Measurements from ENCODE around the gene SPATA2.

Gene SPATA2

DNA sequence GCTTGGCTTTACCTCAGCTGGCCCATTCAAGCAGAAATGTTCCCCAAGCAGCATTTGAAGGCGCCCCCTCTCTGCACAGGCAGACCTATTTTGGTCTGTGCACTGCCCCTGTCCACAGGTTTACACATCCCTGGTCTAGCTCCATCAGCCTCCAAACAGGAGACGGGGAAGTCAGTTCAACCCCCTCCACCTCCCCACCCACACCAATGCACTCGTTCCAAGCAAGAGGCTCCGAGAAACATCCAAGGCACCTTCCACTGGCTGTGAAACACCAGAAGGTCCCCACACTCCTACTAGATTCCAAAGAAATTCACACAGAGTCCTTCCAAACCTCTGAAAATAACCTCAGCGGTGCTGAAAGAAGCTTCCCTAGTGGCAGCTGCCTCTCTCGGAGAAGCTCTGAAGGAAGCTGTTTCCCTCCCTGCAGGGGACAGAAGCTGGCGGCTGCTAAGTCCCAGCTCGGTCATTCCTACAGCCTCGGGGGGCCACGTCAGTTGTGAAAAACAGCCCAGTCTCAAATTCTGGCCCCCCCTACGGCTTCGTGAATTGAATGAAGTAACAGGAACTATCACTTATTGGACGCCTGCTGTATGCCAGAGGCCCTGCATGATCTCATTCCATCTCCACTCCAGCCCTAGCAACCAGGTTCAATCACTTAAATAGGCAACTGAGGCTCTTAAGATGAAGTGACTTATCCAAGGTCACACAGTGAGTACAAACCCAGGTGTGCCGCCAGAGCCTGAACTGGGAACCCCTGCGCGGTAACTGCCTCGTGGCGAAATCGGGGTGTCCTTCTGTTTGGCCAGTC lies 815 bp downstream of the SPATA2 start:
- Histone ChIP-seq H3K36me3 (ENCODE audit: control insufficient read depth in 2 of 2, insufficient read depth in 2 of 2, low read length in 2 of 2) (no peaks in the 10 kb centered on the region), H3K9me3 (ENCODE audit: control insufficient read depth in 2 of 2, low read length in 2 of 2) (no peaks in the 10 kb centered on the region), H3K27ac (ENCODE audit: low read depth in 2 of 2, low read length in 2 of 2) (peak overlapping the region; percentile 100), H3K9ac (ENCODE audit: low read depth in 1 of 2, low read length in 2 of 2) (peak overlapping the region; percentile 99), H3K4me3 (ENCODE audit: low read length in 2 of 2) (peak overlapping the region; percentile 99), H3K27me3 (ENCODE audit: control insufficient read depth in 2 of 2, insufficient read depth in 2 of 2, low read length in 2 of 2) (no peaks in the 10 kb centered on the region), H3K4me1 (ENCODE audit: control insufficient read depth in 2 of 2, insufficient read depth in 2 of 2, low read length in 2 of 2) (peaks cover 38 to 64% of the 10 kb centered on the region in 2 donors)

GRCh38 chr20:49913399-49914047 lies 1.8 kb downstream of the SPATA2 start:
- Histone ChIP-seq H3K9ac (ENCODE audit: low read depth in 1 of 2, low read length in 2 of 2) (peak overlapping the region in 1 of 2 donors; percentile 99), H3K36me3 (ENCODE audit: control insufficient read depth in 2 of 2, insufficient read depth in 2 of 2, low read length in 2 of 2) (peaks cover 2% of the 10 kb centered on the region in 2 donors), H3K27me3 (ENCODE audit: control insufficient read depth in 2 of 2, insufficient read depth in 2 of 2, low read length in 2 of 2) (no peaks in the 10 kb centered on the region), H3K4me1 (ENCODE audit: control insufficient read depth in 2 of 2, insufficient read depth in 2 of 2, low read length in 2 of 2) (peaks cover 42 to 74% of the 10 kb centered on the region in 2 donors), H3K27ac (ENCODE audit: low read depth in 2 of 2, low read length in 2 of 2) (no peak overlapping the region), H3K9me3 (ENCODE audit: control insufficient read depth in 2 of 2, low read length in 2 of 2) (no peaks in the 10 kb centered on the region), H3K4me3 (ENCODE audit: low read length in 2 of 2) (peak overlapping the region in 1 of 2 donors; percentile 99)

DNA sequence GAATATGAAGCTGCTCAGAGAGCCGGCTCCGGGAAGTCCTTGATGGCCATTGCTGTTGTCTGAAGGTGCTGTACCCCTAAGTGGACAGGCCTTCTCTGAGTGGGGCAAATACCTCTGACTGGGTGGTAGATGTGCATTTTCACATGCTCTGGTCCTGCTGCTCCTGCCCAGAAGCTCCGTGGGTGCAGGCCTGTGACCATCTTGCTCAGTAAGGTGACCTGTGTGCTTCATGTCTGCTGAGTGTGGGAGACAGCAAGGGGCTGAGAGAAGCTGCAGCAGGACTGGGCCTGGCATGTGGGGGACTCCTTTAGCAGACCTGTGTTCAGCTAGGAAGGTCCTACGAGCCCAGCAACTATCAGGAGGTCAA lies 5.0 kb downstream of the SPATA2 start:
- peak overlapping the region; percentile 44 to 65 for H3K9ac ChIP-seq (ENCODE audit: low read depth in 1 of 2, low read length in 2 of 2)
- peak overlapping the region; percentile 5 to 10 for H3K4me3 ChIP-seq (ENCODE audit: low read length in 2 of 2)
- peaks cover 29 to 32% of the 10 kb centered on the region in 2 donors for H3K36me3 ChIP-seq (ENCODE audit: control insufficient read depth in 2 of 2, insufficient read depth in 2 of 2, low read length in 2 of 2)
- H3K27ac ChIP-seq (ENCODE audit: low read depth in 2 of 2, low read length in 2 of 2), result peak overlapping the region; percentile 81 to 83
- H3K9me3 ChIP-seq (ENCODE audit: control insufficient read depth in 2 of 2, low read length in 2 of 2), result no peaks in the 10 kb centered on the region
- no peaks in the 10 kb centered on the region for H3K27me3 ChIP-seq (ENCODE audit: control insufficient read depth in 2 of 2, insufficient read depth in 2 of 2, low read length in 2 of 2)
- peaks cover 36 to 60% of the 10 kb centered on the region in 2 donors for H3K4me1 ChIP-seq (ENCODE audit: control insufficient read depth in 2 of 2, insufficient read depth in 2 of 2, low read length in 2 of 2)

GRCh38 chr20:49909499-49910339 lies 5.6 kb downstream of the SPATA2 start:
- Histone ChIP-seq H3K4me1 (ENCODE audit: control insufficient read depth in 2 of 2, insufficient read depth in 2 of 2, low read length in 2 of 2) (peaks cover 36 to 59% of the 10 kb centered on the region in 2 donors), H3K9ac (ENCODE audit: low read depth in 1 of 2, low read length in 2 of 2) (peak overlapping the region; percentile 44 to 65), H3K36me3 (ENCODE audit: control insufficient read depth in 2 of 2, insufficient read depth in 2 of 2, low read length in 2 of 2) (peaks cover 35 to 38% of the 10 kb centered on the region in 2 donors), H3K27me3 (ENCODE audit: control insufficient read depth in 2 of 2, insufficient read depth in 2 of 2, low read length in 2 of 2) (no peaks in the 10 kb centered on the region), H3K4me3 (ENCODE audit: low read length in 2 of 2) (peak overlapping the region in 1 of 2 donors; percentile 42), H3K27ac (ENCODE audit: low read depth in 2 of 2, low read length in 2 of 2) (peak overlapping the region; percentile 81 to 83), H3K9me3 (ENCODE audit: control insufficient read depth in 2 of 2, low read length in 2 of 2) (no peaks in the 10 kb centered on the region)

GRCh38 chr20:49908258-49908565 lies 7.1 kb downstream of the SPATA2 start:
- Histone ChIP-seq H3K27ac (ENCODE audit: low read depth in 2 of 2, low read length in 2 of 2) (no peak overlapping the region), H3K9ac (ENCODE audit: low read depth in 1 of 2, low read length in 2 of 2) (no peak overlapping the region), H3K36me3 (ENCODE audit: control insufficient read depth in 2 of 2, insufficient read depth in 2 of 2, low read length in 2 of 2) (peaks cover 46 to 50% of the 10 kb centered on the region in 2 donors), H3K27me3 (ENCODE audit: control insufficient read depth in 2 of 2, insufficient read depth in 2 of 2, low read length in 2 of 2) (no peaks in the 10 kb centered on the region), H3K9me3 (ENCODE audit: control insufficient read depth in 2 of 2, low read length in 2 of 2) (no peaks in the 10 kb centered on the region), H3K4me1 (ENCODE audit: control insufficient read depth in 2 of 2, insufficient read depth in 2 of 2, low read length in 2 of 2) (peaks cover 23 to 44% of the 10 kb centered on the region in 2 donors), H3K4me3 (ENCODE audit: low read length in 2 of 2) (no peak overlapping the region)

- Histone ChIP-seq H3K9me3 (ENCODE audit: control insufficient read depth in 2 of 2, low read length in 2 of 2) (no peaks in the 10 kb centered on the region), H3K27me3 (ENCODE audit: control insufficient read depth in 2 of 2, insufficient read depth in 2 of 2, low read length in 2 of 2) (no peaks in the 10 kb centered on the region), H3K36me3 (ENCODE audit: control insufficient read depth in 2 of 2, insufficient read depth in 2 of 2, low read length in 2 of 2) (peaks cover 47 to 50% of the 10 kb centered on the region in 2 donors), H3K4me1 (ENCODE audit: control insufficient read depth in 2 of 2, insufficient read depth in 2 of 2, low read length in 2 of 2) (peaks cover 20 to 38% of the 10 kb centered on the region in 2 donors), H3K4me3 (ENCODE audit: low read length in 2 of 2) (no peak overlapping the region), H3K9ac (ENCODE audit: low read depth in 1 of 2, low read length in 2 of 2) (no peak overlapping the region), H3K27ac (ENCODE audit: low read depth in 2 of 2, low read length in 2 of 2) (no peak overlapping the region)
Measured at GRCh38 chr20:49907405-49908257, 7.7 kb downstream of the SPATA2 start.

- no peaks in the 10 kb centered on the region for H3K27me3 ChIP-seq (ENCODE audit: control insufficient read depth in 2 of 2, insufficient read depth in 2 of 2, low read length in 2 of 2)
- peaks cover 49 to 50% of the 10 kb centered on the region in 2 donors for H3K36me3 ChIP-seq (ENCODE audit: control insufficient read depth in 2 of 2, insufficient read depth in 2 of 2, low read length in 2 of 2)
- H3K27ac ChIP-seq (ENCODE audit: low read depth in 2 of 2, low read length in 2 of 2), result no peak overlapping the region
- H3K4me1 ChIP-seq (ENCODE audit: control insufficient read depth in 2 of 2, insufficient read depth in 2 of 2, low read length in 2 of 2), result peaks cover 19 to 29% of the 10 kb centered on the region in 2 donors
- H3K9ac ChIP-seq (ENCODE audit: low read depth in 1 of 2, low read length in 2 of 2), result no peak overlapping the region
- no peaks in the 10 kb centered on the region for H3K9me3 ChIP-seq (ENCODE audit: control insufficient read depth in 2 of 2, low read length in 2 of 2)
- no peak overlapping the region for H3K4me3 ChIP-seq (ENCODE audit: low read length in 2 of 2)
Measured at GRCh38 chr20:49906615-49907154, 8.6 kb downstream of the SPATA2 start.

DNA sequence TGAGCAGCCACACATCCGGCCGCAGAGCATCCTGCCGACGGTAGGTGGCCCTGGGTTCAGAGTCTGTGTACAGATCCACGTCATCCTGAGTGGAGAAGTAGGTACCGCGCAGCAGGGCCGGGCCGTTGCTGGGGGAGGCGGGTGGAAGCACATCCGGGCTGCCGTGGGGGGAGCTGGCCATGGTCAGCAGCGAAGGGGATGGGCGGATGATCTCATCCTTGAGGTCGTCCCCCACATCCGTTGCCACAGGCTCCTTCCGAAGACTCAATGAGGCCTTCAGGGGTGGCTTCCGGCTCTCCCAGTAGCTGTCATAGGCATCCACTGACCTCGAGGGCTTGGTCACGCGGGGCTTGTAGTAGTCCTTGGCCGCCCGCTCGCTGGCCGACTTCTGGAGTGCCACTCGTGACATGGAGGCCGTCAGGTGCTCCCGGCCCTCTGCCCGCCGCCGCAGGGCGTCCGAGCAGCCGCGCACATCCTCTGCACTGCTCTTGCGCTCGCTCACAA lies 9.2 kb downstream of the SPATA2 start:
- no peaks in the 10 kb centered on the region for H3K9me3 ChIP-seq (ENCODE audit: control insufficient read depth in 2 of 2, low read length in 2 of 2)
- H3K36me3 ChIP-seq (ENCODE audit: control insufficient read depth in 2 of 2, insufficient read depth in 2 of 2, low read length in 2 of 2), result peaks cover 49 to 50% of the 10 kb centered on the region in 2 donors
- H3K27ac ChIP-seq (ENCODE audit: low read depth in 2 of 2, low read length in 2 of 2), result no peak overlapping the region
- no peak overlapping the region for H3K4me3 ChIP-seq (ENCODE audit: low read length in 2 of 2)
- peaks cover 17 to 28% of the 10 kb centered on the region in 2 donors for H3K4me1 ChIP-seq (ENCODE audit: control insufficient read depth in 2 of 2, insufficient read depth in 2 of 2, low read length in 2 of 2)
- no peak overlapping the region for H3K9ac ChIP-seq (ENCODE audit: low read depth in 1 of 2, low read length in 2 of 2)
- H3K27me3 ChIP-seq (ENCODE audit: control insufficient read depth in 2 of 2, insufficient read depth in 2 of 2, low read length in 2 of 2), result no peaks in the 10 kb centered on the region

GRCh38 chr20:49905415-49906091 lies 9.8 kb downstream of the SPATA2 start:
- H3K4me3 ChIP-seq (ENCODE audit: low read length in 2 of 2), result no peak overlapping the region
- no peaks in the 10 kb centered on the region for H3K27me3 ChIP-seq (ENCODE audit: control insufficient read depth in 2 of 2, insufficient read depth in 2 of 2, low read length in 2 of 2)
- peaks cover 49 to 50% of the 10 kb centered on the region in 2 donors for H3K36me3 ChIP-seq (ENCODE audit: control insufficient read depth in 2 of 2, insufficient read depth in 2 of 2, low read length in 2 of 2)

More at GRCh38 chr20:49905415-49906091, 9.8 kb downstream of the SPATA2 start:
- Histone ChIP-seq H3K4me1 (ENCODE audit: control insufficient read depth in 2 of 2, insufficient read depth in 2 of 2, low read length in 2 of 2) (peaks cover 13 to 22% of the 10 kb centered on the region in 2 donors), H3K9me3 (ENCODE audit: control insufficient read depth in 2 of 2, low read length in 2 of 2) (no peaks in the 10 kb centered on the region), H3K27ac (ENCODE audit: low read depth in 2 of 2, low read length in 2 of 2) (no peak overlapping the region), H3K9ac (ENCODE audit: low read depth in 1 of 2, low read length in 2 of 2) (no peak overlapping the region)
